ENCODE results near the gene SUCLG2. TPM values are rescaled to one million over a fixed set of nuclear protein-coding genes. Genes with fewer than 3 reads are reported as not detected.

Gene SUCLG2
- total RNA-seq, 1 experiment from 2014 or later: 22.3 TPM

DNA sequence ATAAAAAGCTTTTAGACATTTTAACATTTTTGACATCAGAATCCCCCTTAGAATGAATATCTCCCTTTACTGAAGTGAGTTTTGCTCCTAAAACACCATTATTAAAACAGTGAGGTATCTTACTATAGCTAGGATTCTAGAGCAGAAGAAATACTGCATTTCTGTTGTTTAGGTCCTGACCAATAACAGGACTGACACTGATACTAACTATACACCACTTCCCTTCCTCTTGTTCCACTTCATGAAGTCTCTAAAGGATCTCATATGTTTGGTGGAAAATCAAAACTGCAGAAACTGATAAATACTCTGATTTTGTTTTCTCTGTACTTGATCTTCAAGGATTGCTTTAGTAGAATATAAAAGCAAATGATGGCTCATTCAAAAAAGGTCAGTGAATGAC is 230.7 kb downstream of the SUCLG2 start:
- no peaks in the 10 kb centered on the region for H3F3A ChIP-seq (ENCODE audit: low read length, unreplicated experiment)
- H3K4me3 ChIP-seq (ENCODE audit: low read length): no peak overlapping the region
- no peak overlapping the region for H3K27ac ChIP-seq (ENCODE audit: low read length)
- H3K27me3 ChIP-seq (ENCODE audit: low read length): no peaks in the 10 kb centered on the region
- ATAC-seq (no peak), DNase-seq (no peak)
- H2AFZ ChIP-seq (ENCODE audit: low read length): no peak overlapping the region
- no peaks in the 10 kb centered on the region for H3K9me2 ChIP-seq (replicated peaks; ENCODE audit: low read length)
- H3K79me2 ChIP-seq (ENCODE audit: low read length): no peaks in the 10 kb centered on the region
- TF ChIP-seq EZH2 (IDR thresholded peaks at IDR 0.05; ENCODE audit: low read length, unreplicated experiment) (no peak), EZH2phosphoT487 (IDR thresholded peaks at IDR 0.05; ENCODE audit: borderline replicate concordance, low read length) (no peak)
- TF ChIP-seq, protein P1, sequence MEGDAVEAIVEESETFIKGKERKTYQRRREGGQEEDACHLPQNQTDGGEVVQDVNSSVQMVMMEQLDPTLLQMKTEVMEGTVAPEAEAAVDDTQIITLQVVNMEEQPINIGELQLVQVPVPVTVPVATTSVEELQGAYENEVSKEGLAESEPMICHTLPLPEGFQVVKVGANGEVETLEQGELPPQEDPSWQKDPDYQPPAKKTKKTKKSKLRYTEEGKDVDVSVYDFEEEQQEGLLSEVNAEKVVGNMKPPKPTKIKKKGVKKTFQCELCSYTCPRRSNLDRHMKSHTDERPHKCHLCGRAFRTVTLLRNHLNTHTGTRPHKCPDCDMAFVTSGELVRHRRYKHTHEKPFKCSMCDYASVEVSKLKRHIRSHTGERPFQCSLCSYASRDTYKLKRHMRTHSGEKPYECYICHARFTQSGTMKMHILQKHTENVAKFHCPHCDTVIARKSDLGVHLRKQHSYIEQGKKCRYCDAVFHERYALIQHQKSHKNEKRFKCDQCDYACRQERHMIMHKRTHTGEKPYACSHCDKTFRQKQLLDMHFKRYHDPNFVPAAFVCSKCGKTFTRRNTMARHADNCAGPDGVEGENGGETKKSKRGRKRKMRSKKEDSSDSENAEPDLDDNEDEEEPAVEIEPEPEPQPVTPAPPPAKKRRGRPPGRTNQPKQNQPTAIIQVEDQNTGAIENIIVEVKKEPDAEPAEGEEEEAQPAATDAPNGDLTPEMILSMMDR (conservative IDR thresholded peaks at IDR 0.05; ENCODE audit: low read depth, low read length): no peak
- no peaks in the 10 kb centered on the region for H3K4me1 ChIP-seq (ENCODE audit: insufficient read depth, low read length)
- POLR2A ChIA-PET (ENCODE audit: unreplicated experiment): no interaction called here
- no peaks in the 10 kb centered on the region for H4K20me1 ChIP-seq (ENCODE audit: low read length)
- no peak overlapping the region for H3K4me2 ChIP-seq (ENCODE audit: low read length)
- no peaks in the 10 kb centered on the region for H3K9me3 ChIP-seq (ENCODE audit: low read length)
- no peaks in the 10 kb centered on the region for H3K36me3 ChIP-seq (ENCODE audit: low read depth, low read length)
- intact Hi-C loops (cut with micrococcal nuclease): no loop called here
- no TSS peak for BruUV-seq (replicated peaks)
- H3K9ac ChIP-seq (ENCODE audit: low read length): no peak overlapping the region
- CTCF ChIA-PET: no interaction called here

GRCh38 chr3:67421912-67422311 is 232.5 kb downstream of the SUCLG2 start:
- Histone ChIP-seq H3K9me3 (ENCODE audit: low read length) (no peaks in the 10 kb centered on the region), H3K79me2 (ENCODE audit: low read length) (no peaks in the 10 kb centered on the region), H3K9ac (ENCODE audit: low read length) (no peak overlapping the region), H3K4me2 (ENCODE audit: low read length) (no peak overlapping the region), H4K20me1 (ENCODE audit: low read length) (no peaks in the 10 kb centered on the region), H3K4me3 (ENCODE audit: low read length) (no peak overlapping the region), H3K27ac (ENCODE audit: low read length) (no peak overlapping the region), H3F3A (ENCODE audit: low read length, unreplicated experiment) (no peaks in the 10 kb centered on the region), H3K4me1 (ENCODE audit: insufficient read depth, low read length) (no peaks in the 10 kb centered on the region), H3K36me3 (ENCODE audit: low read depth, low read length) (no peaks in the 10 kb centered on the region), H2AFZ (ENCODE audit: low read length) (no peak overlapping the region), H3K27me3 (ENCODE audit: low read length) (no peaks in the 10 kb centered on the region), H3K9me2 (replicated peaks; ENCODE audit: low read length) (no peaks in the 10 kb centered on the region)
- ATAC-seq (no peak), DNase-seq (no peak)
- intact Hi-C loops (cut with micrococcal nuclease): no loop called here
- ChIA-PET CTCF (no interaction called here), POLR2A (ENCODE audit: unreplicated experiment) (no interaction called here)
- TF ChIP-seq, protein P1 (conservative IDR thresholded peaks at IDR 0.05; ENCODE audit: low read depth, low read length): no peak
- TF ChIP-seq EZH2phosphoT487 (IDR thresholded peaks at IDR 0.05; ENCODE audit: borderline replicate concordance, low read length) (no peak), EZH2 (IDR thresholded peaks at IDR 0.05; ENCODE audit: low read length, unreplicated experiment) (no peak)
- no TSS peak for BruUV-seq (replicated peaks)

DNA sequence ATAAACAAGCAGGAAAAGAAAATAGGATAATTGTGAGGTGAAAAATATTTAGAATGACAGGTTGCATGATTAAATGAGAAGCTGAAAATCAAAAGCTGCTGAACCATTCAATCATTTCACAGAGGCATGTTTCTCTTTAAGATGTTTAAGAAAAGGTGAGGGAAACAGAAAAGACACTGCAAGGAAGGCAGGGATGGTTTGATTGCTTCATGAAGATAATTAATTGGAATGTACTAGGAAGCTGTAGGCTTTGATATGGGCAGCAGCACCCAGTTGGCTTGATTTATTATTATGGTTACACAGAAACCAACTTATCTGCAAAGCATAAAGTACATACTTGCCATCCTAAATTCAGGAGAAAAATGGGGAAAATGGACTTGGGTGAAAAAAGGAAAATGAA is 234.6 kb downstream of the SUCLG2 start:
- POLR2A ChIA-PET (ENCODE audit: unreplicated experiment): no interaction called here
- Histone ChIP-seq H3K4me2 (ENCODE audit: low read length) (no peak overlapping the region), H4K20me1 (ENCODE audit: low read length) (no peaks in the 10 kb centered on the region), H3K9ac (ENCODE audit: low read length) (no peak overlapping the region), H2AFZ (ENCODE audit: low read length) (no peak overlapping the region), H3F3A (ENCODE audit: low read length, unreplicated experiment) (no peaks in the 10 kb centered on the region), H3K36me3 (ENCODE audit: low read depth, low read length) (no peaks in the 10 kb centered on the region), H3K27me3 (ENCODE audit: low read length) (no peaks in the 10 kb centered on the region), H3K4me3 (ENCODE audit: low read length) (no peak overlapping the region), H3K9me3 (ENCODE audit: low read length) (no peaks in the 10 kb centered on the region), H3K27ac (ENCODE audit: low read length) (no peak overlapping the region), H3K9me2 (replicated peaks; ENCODE audit: low read length) (no peaks in the 10 kb centered on the region), H3K79me2 (ENCODE audit: low read length) (no peaks in the 10 kb centered on the region), H3K4me1 (ENCODE audit: insufficient read depth, low read length) (no peaks in the 10 kb centered on the region)
- ATAC-seq (no peak), DNase-seq (no peak)
- intact Hi-C loops (cut with micrococcal nuclease): no loop called here
- no TSS peak for BruUV-seq (replicated peaks)
- TF ChIP-seq EZH2 (IDR thresholded peaks at IDR 0.05; ENCODE audit: low read length, unreplicated experiment) (no peak), EZH2phosphoT487 (IDR thresholded peaks at IDR 0.05; ENCODE audit: borderline replicate concordance, low read length) (no peak)
- TF ChIP-seq, protein P1 (conservative IDR thresholded peaks at IDR 0.05; ENCODE audit: low read depth, low read length): no peak
- CTCF ChIA-PET: no interaction called here
